ENCODE data around the gene GABPA. TPM values are rescaled to one million over a fixed set of nuclear protein-coding genes. Genes with fewer than 3 reads are reported as not detected.

Gene GABPA
- total and polyA plus RNA-seq, 2 of the 13 experiments (the other 11 are each of a cell fraction or from before 2014, with no cell fraction given), result 7.4 to 13.2 TPM

GRCh38 chr21:25756190-25756932, 21.6 kb downstream of the GABPA start:
- in situ Hi-C loops (cut with HindIII; ENCODE audit: extremely low pct_ligation_motif_present, low pct_unique_long_range_greater_than_20kb) (no loop called here), intact Hi-C loops (cut with micrococcal nuclease; ENCODE audit: unreplicated experiment) (no loop called here)
- Histone ChIP-seq H3K4me1 (ENCODE audit: insufficient read depth, low read length) (no peaks in the 10 kb centered on the region), H3K79me2 (ENCODE audit: insufficient read depth, low read length) (no peaks in the 10 kb centered on the region), H3K9ac (ENCODE audit: insufficient read depth, low read depth, low read length) (no peak overlapping the region), H2AFZ (ENCODE audit: low read length) (no peak overlapping the region), H3K36me3 (replicated peaks in 1 of 2; ENCODE audit: control insufficient read depth in 1 of 2, insufficient read depth in 2 of 2, low read length in 2 of 2) (peaks cover 7 to 53% of the 10 kb centered on the region in 2 experiments), H3K4me3 (replicated peaks in 1 of 3; ENCODE audit: insufficient read depth in 1 of 3, low read depth in 2 of 3, low read length in 3 of 3) (no peak overlapping the region), H3K27me3 (ENCODE audit: control insufficient read depth in 1 of 2, insufficient read depth in 2 of 2, low read length in 2 of 2) (no peaks in the 10 kb centered on the region), H4K20me1 (ENCODE audit: insufficient read depth, low read length) (no peaks in the 10 kb centered on the region), H3K27ac (ENCODE audit: extremely low read length, insufficient read depth, low read length) (no peak overlapping the region), H3K4me2 (ENCODE audit: low read depth, low read length) (no peak overlapping the region), H3K9me3 (ENCODE audit: low read length) (no peaks in the 10 kb centered on the region)
- WGBS (ENCODE audit: low lambda C conversion rate), result 86% methylated on average over 6 of the region's 6 CpGs
- no peak for DNase-seq (ENCODE audit: low spot score)
- CTCF ChIA-PET (ENCODE audit: low intra/inter-chr PET ratio, low total read pairs), result no interaction called here
- FAIRE-seq, result no peak
- BruUV-seq (replicated peaks), result no TSS peak
- no peak for ATAC-seq
- POLR2A ChIA-PET, result no interaction called here
- TF ChIP-seq THAP9 (CRISPR knock-in tag; IDR thresholded peaks at IDR 0.05; ENCODE audit: borderline replicate concordance), result no peak
- TF ChIP-seq ZBTB42 (CRISPR knock-in tag; IDR thresholded peaks at IDR 0.05), result no peak
- TF ChIP-seq MAZ (IDR thresholded peaks at IDR 0.05; ENCODE audit: borderline replicate concordance, low read depth, low read length), result no peak
- TF ChIP-seq MAZ (CRISPR knock-in tag; IDR thresholded peaks at IDR 0.05; ENCODE audit: low read depth), result no peak
- TF ChIP-seq ESRRA (CRISPR knock-in tag; IDR thresholded peaks at IDR 0.05; ENCODE audit: low read depth), result no peak
- TF ChIP-seq NFE2L2 (IDR thresholded peaks at IDR 0.05; ENCODE audit: low read length), result no peak
- no peak for TF ChIP-seq ZNF644 (CRISPR knock-in tag; IDR thresholded peaks at IDR 0.05; ENCODE audit: low read depth)
- TF ChIP-seq ZBTB8A (CRISPR knock-in tag; IDR thresholded peaks at IDR 0.05; ENCODE audit: borderline replicate concordance, low read depth), result no peak
- TF ChIP-seq ZNF720 (CRISPR knock-in tag; IDR thresholded peaks at IDR 0.05), result no peak
- no peak for TF ChIP-seq NPAS2 (CRISPR knock-in tag; IDR thresholded peaks at IDR 0.05; ENCODE audit: borderline replicate concordance)
- no peak for TF ChIP-seq IRX3 (CRISPR knock-in tag; IDR thresholded peaks at IDR 0.05; ENCODE audit: borderline replicate concordance, low read depth)
- TF ChIP-seq CENPBD1 (CRISPR knock-in tag; IDR thresholded peaks at IDR 0.05; ENCODE audit: borderline replicate concordance, low read depth), result no peak
- no peak for TF ChIP-seq FOXP1 (IDR thresholded peaks at IDR 0.05)
- no peak for TF ChIP-seq FOXP1 (CRISPR knock-in tag; IDR thresholded peaks at IDR 0.05)
- no peak for TF ChIP-seq TBP (CRISPR knock-in tag; IDR thresholded peaks at IDR 0.05)
- TF ChIP-seq MED13 (CRISPR knock-in tag; IDR thresholded peaks at IDR 0.05), result no peak
- no peak for TF ChIP-seq ZNF460 (CRISPR knock-in tag; IDR thresholded peaks at IDR 0.05; ENCODE audit: borderline replicate concordance)
